Epithelial cell of esophagus (primary cell): ENCODE results near the gene EIF5B.

Experiments used
- DNase-seq: peaks from one replicate; pipeline ENCODE4 v3.0.0; 2010; ENCODE audit warnings: low read depth
- H3K4me3 ChIP-seq: 2 replicates; pipeline ENCODE4 v1.5.1; 2011; ENCODE audit warnings: mild to moderate bottlenecking, low read length, control low read depth
- TF ChIP-seq, protein P1 (sequence below): IDR thresholded peaks from 2 replicates; pipeline ENCODE4 v1.5.1; 2011; ENCODE audit warnings: low read depth, mild to moderate bottlenecking, low read length, control low read depth, inconsistent platforms; ENCODE audit not compliant: insufficient read depth; ENCODE audit errors: missing control alignments

EIF5B gene

DNA sequence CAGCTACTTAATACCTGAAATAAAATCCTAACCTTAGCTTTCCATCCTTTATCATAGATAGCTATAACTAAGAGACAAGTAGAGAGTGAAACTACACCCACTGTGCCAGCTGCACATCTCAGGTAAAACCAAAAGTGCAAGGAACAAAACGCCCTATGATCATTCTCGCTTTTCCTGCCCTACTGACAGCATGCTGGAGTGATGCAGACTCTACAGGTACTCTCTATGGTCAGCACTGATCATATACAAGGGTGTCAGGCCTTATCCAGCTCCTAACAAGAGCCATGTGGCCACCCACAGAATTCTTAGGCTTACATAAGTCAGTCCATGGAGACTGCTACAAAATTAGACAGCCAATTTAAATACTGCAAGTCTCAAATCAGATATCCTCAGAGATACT lies 107.0 kb downstream of the EIF5B start:
- TF ChIP-seq, protein P1, sequence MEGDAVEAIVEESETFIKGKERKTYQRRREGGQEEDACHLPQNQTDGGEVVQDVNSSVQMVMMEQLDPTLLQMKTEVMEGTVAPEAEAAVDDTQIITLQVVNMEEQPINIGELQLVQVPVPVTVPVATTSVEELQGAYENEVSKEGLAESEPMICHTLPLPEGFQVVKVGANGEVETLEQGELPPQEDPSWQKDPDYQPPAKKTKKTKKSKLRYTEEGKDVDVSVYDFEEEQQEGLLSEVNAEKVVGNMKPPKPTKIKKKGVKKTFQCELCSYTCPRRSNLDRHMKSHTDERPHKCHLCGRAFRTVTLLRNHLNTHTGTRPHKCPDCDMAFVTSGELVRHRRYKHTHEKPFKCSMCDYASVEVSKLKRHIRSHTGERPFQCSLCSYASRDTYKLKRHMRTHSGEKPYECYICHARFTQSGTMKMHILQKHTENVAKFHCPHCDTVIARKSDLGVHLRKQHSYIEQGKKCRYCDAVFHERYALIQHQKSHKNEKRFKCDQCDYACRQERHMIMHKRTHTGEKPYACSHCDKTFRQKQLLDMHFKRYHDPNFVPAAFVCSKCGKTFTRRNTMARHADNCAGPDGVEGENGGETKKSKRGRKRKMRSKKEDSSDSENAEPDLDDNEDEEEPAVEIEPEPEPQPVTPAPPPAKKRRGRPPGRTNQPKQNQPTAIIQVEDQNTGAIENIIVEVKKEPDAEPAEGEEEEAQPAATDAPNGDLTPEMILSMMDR: no peak
- no peak overlapping the region for H3K4me3 ChIP-seq
- no peak for DNase-seq

DNA sequence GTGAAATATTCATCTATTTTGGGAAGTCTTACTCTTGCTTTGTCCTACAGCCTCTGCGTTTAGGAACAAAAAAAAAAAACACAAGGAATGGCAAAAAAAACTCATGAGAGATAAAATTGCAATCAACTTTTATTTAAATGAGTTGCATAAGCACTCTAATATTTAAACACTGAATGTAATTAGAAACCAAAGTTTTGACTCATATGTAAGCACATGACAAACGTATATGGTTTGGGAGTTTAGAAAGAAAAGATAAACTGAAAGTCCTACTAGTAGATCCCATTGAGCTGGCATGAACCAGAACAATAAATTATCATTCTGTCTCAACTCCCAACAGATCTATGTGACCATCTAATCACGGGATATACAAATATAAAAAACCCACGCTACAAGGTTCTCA lies 107.9 kb downstream of the EIF5B start:
- TF ChIP-seq, protein P1: no peak
- H3K4me3 ChIP-seq: no peak overlapping the region
- no peak for DNase-seq

DNA sequence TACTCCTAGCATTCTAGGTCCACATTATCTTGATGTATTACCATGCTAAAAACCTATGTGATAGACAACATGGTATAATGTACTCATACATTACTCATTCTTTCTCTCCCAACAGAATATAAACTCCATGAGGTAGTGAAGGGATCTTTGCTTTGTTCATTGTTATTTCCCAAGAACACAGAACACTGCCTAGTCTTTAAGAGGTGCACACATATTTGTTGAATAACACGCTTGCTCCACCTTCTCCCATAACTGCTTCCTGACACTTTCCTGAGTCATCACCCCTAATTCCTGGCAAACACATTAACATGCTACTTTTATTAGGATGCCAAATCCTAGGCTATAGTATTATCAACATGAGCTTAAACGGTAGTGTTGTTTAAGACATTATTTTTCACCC lies 111.4 kb downstream of the EIF5B start:
- H3K4me3 ChIP-seq: no peak overlapping the region
- TF ChIP-seq, protein P1: no peak
- DNase-seq: peak; percentile 96

DNA sequence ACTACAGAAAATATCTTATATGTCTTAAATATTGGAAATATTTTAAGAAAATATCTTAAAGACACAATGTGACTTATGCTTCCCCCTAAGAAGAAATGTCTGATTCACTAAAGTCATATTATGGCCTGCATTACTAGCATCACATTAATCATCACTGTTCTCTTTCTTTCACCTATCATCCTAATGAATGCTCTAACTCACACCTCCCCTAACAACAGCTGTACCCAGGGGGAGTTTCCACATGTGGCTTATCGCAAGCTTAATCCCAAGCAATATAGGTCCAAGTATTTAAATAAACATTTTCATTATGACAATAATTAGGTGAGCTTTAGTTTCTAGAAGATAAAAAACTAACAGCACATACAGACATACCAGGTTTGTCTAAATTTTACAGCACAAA lies 113.0 kb downstream of the EIF5B start:
- TF ChIP-seq, protein P1: no peak
- H3K4me3 ChIP-seq: no peak overlapping the region
- DNase-seq: peak; percentile 46
